Endothelial cell (in vitro differentiated cells): ENCODE data around the gene IL24. TPM values are rescaled to one million over a fixed set of nuclear protein-coding genes. Genes with fewer than 3 reads are reported as not detected.
A peak's percentile ranks its signal among the peaks of the same experiment; 100 is the strongest.

ENCODE experiments used
- DNase-seq: peaks from one replicate; pipeline ENCODE4 v3.0.0; 2021; ENCODE audit warnings: low spot score
- H3K27ac Mint-ChIP-seq: one replicate; pipeline ENCODE4 v1.8.0; 2021; ENCODE audit warnings: mixed read lengths, inconsistent platforms; ENCODE audit not compliant: unreplicated experiment
- H3K27me3 Mint-ChIP-seq: one replicate; pipeline ENCODE4 v1.8.0; 2021; ENCODE audit warnings: mild to moderate bottlenecking, moderate library complexity, mixed read lengths, inconsistent platforms; ENCODE audit not compliant: unreplicated experiment
- H3K36me3 Mint-ChIP-seq: one replicate; pipeline ENCODE4 v1.8.0; 2021; ENCODE audit warnings: mild to moderate bottlenecking, low read depth, mixed read lengths, inconsistent platforms; ENCODE audit not compliant: unreplicated experiment
- H3K4me1 Mint-ChIP-seq: one replicate; pipeline ENCODE4 v1.8.0; 2021; ENCODE audit warnings: mild to moderate bottlenecking, mixed read lengths, inconsistent platforms; ENCODE audit not compliant: unreplicated experiment
- H3K4me3 Mint-ChIP-seq: one replicate; pipeline ENCODE4 v1.8.0; 2021; ENCODE audit warnings: mild to moderate bottlenecking, mixed read lengths, inconsistent platforms; ENCODE audit not compliant: unreplicated experiment
- H3K9me3 Mint-ChIP-seq: one replicate; pipeline ENCODE4 v1.8.0; 2021; ENCODE audit warnings: mixed read lengths, inconsistent platforms; ENCODE audit not compliant: unreplicated experiment
- total RNA-seq: library from RNA; stranded (reverse); fragmentation: NEBNext Ultra II Directional; extraction: Animal tissue kit (Norgen Biotek cat#: 25700); gene quantifications from one replicate; pipeline ENCODE4 v1.2.1, GENCODE V29; 2021; ENCODE audit not compliant: unreplicated experiment
- TF ChIP-seq, protein P1 (sequence below): fragments of 200-600 bp; sonication (generic); IDR thresholded peaks from one replicate; pipeline ENCODE4 v1.5.0; 2021; ENCODE audit warnings: antibody characterized with exemption; ENCODE audit not compliant: unreplicated experiment

The IL24 gene
- total RNA-seq, 1 donor from 2014 or later = not detected

DNA sequence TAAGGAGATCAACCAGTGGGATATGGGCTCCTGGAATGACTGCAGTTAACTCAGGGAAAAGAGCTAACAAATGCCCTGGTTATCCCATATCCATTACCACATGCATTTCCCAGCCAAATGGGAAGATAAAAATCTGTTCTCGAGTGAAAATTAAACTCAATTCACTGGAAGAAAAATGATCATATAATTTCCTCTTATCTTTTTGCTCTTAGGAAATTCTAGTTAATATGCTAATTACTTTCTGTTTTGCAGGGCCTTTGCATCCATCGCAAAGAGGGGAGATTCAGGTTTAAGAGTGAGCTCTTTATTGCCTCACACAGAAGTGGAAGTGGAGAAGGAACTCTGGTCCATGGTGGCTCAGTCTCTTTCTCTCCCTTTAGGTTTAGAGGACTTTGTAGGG is 3.9 kb upstream of the IL24 start:
- Mint-ChIP-seq H3K27ac (no peak overlapping the region), H3K4me1 (peaks cover 11% of the 10 kb centered on the region), H3K36me3 (peaks cover 4% of the 10 kb centered on the region), H3K9me3 (no peaks in the 10 kb centered on the region), H3K27me3 (peaks cover 3% of the 10 kb centered on the region), H3K4me3 (no peak overlapping the region)
- TF ChIP-seq, protein P1, sequence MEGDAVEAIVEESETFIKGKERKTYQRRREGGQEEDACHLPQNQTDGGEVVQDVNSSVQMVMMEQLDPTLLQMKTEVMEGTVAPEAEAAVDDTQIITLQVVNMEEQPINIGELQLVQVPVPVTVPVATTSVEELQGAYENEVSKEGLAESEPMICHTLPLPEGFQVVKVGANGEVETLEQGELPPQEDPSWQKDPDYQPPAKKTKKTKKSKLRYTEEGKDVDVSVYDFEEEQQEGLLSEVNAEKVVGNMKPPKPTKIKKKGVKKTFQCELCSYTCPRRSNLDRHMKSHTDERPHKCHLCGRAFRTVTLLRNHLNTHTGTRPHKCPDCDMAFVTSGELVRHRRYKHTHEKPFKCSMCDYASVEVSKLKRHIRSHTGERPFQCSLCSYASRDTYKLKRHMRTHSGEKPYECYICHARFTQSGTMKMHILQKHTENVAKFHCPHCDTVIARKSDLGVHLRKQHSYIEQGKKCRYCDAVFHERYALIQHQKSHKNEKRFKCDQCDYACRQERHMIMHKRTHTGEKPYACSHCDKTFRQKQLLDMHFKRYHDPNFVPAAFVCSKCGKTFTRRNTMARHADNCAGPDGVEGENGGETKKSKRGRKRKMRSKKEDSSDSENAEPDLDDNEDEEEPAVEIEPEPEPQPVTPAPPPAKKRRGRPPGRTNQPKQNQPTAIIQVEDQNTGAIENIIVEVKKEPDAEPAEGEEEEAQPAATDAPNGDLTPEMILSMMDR = no peak
- no peak for DNase-seq

DNA sequence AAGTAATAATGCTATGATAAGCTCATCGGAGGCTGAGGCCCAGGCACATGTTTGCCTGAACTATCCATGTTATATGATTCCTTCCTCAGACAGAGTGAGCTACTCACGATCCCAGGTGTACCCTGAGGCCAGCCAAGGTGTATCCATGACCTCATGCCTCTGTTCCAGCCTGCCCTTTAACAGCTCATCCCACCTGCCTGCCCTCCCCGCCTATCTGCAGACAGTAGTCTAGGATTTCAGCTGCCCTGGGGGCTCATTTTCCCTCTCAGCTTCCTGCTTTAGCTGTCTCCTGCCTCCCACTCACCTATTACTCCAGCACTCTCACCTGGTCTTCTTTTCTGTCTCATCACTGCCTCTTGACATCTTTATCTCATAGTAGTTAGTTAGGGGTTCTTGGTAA is 1.9 kb upstream of the IL24 start:
- peaks cover 4% of the 10 kb centered on the region for H3K27me3 Mint-ChIP-seq
- no peak overlapping the region for H3K27ac Mint-ChIP-seq
- TF ChIP-seq, protein P1 = no peak
- DNase-seq = no peak
- no peaks in the 10 kb centered on the region for H3K9me3 Mint-ChIP-seq
- no peak overlapping the region for H3K4me3 Mint-ChIP-seq
- H3K4me1 Mint-ChIP-seq = peaks cover 11% of the 10 kb centered on the region
- peaks cover 4% of the 10 kb centered on the region for H3K36me3 Mint-ChIP-seq

DNA sequence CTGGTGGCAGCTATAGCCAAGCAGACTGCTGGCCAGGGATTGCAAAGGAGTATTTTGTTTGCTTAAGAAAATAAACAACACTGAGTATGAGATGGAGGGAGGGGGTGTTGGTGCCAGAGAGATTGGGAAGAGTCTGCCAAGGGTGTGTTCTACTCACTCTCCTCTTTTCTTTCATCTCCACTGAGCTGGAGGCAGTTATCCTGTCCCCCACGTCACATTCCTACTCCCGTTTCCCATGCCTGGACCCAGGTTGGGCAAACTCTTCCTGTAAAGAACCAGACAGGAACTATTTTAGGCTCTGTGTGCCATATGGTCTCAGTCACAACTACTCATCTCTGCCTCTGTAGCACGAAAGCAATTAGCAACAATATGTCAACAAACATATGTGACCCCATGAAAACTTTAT is 1.4 kb upstream of the IL24 start:
- Mint-ChIP-seq H3K27ac (no peak overlapping the region), H3K9me3 (no peaks in the 10 kb centered on the region), H3K36me3 (peaks cover 8% of the 10 kb centered on the region), H3K4me1 (peaks cover 11% of the 10 kb centered on the region), H3K27me3 (peaks cover 4% of the 10 kb centered on the region), H3K4me3 (no peak overlapping the region)
- no peak for DNase-seq
- TF ChIP-seq, protein P1 = no peak

DNA sequence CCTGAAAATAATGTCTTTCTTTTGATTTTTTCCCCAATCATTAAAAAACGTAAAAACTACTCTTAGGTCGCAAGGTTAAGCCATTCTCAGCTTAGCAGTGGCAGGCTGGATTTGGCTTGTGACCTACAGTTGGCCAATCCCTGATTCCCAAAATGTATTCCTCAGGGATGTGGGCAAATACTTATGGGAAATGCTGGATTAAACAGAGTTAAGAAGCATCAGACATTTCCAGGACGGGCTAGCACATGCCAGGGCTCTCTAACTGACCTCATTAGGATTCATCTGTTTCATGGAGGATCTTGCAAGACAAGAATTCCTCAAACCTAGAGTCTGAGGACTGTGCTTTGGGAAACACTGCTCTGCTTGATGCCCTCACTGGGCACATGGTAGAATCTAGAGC is 982 bp upstream of the IL24 start:
- no peak overlapping the region for H3K27ac Mint-ChIP-seq
- no peak for DNase-seq
- TF ChIP-seq, protein P1 = no peak
- peaks cover 4% of the 10 kb centered on the region for H3K27me3 Mint-ChIP-seq
- H3K4me3 Mint-ChIP-seq = no peak overlapping the region
- no peaks in the 10 kb centered on the region for H3K9me3 Mint-ChIP-seq
- H3K4me1 Mint-ChIP-seq = peaks cover 8% of the 10 kb centered on the region
- H3K36me3 Mint-ChIP-seq = peaks cover 11% of the 10 kb centered on the region

DNA sequence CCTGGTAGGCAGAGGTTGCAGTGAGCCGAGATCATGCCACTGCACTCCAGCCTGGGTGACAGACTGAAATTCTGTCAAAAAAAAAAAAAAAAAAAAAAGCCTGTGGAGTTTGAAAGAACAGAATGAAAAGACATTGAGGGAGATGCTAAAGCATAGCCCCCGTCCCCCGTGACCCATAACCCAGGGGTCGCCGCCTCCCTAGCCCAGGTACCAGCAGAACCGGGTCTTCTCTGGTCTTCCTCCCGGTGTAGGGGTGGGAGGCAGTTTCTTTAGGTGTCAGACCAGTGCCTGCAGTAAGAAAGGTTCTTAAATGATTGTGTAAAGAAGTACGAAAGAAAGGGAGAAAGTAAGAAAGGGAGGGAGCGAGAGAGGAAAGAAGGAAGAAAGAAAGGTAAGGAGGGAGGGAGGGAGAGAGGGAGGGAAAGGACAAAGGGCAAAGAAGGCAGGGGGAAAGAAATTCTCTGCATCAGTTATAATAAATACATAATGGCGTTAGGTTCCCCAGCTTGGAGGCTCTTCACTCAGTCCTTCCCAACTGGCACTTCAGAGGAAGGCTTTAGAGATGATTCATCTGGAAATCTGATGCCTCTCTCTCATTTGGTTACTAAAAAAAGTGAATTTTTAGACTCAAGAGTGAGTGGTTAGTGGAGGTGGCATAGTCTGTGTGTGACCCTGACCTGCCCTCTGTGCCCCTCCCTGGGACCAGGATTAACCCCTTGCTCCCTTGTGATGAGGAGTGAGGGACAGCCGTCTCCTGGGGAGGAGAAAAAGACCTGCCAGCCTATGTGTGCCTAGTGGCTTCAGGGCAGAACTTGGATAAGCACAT is 1.1 kb downstream of the IL24 start:
- no peaks in the 10 kb centered on the region for H3K9me3 Mint-ChIP-seq
- H3K4me1 Mint-ChIP-seq = peaks cover 8% of the 10 kb centered on the region
- peak overlapping the region; percentile 24 for H3K27ac Mint-ChIP-seq
- TF ChIP-seq, protein P1 = no peak
- peaks cover 4% of the 10 kb centered on the region for H3K27me3 Mint-ChIP-seq
- H3K4me3 Mint-ChIP-seq = no peak overlapping the region
- no peak for DNase-seq
- peaks cover 11% of the 10 kb centered on the region for H3K36me3 Mint-ChIP-seq
